Measurements from ENCODE around the gene RGPD5. TPM values are rescaled to one million over a fixed set of nuclear protein-coding genes. Genes with fewer than 3 reads are reported as not detected.
"Not testable (repeated sequence)": the region's sequence is repeated elsewhere in the genome, so short reads cannot be mapped to it uniquely, and the experiment has no call there.

RGPD5 gene
- total RNA-seq, result 10 to 100 TPM; 13.7 to 68.5 (median 18.8) TPM

GRCh38 chr2:109794074-109794737 is at the start of gene RGPD5:
TSS of gene RGPD5 (plus strand) at chr2:109794305. CDS start at chr2:109794466, 161 bp downstream.
- DNase-seq (ENCODE audit: low spot score in 2 of 2); H3K4me3 ChIP-seq (ENCODE audit: low read depth, poor library complexity, severe bottlenecking); intact Hi-C loops (cut with DNase I; ENCODE audit: low total_unique reads): not testable (repeated sequence)
- no CpG with 5 or more reads among the region's 77 CpGs for WGBS, 2 donors

DNA sequence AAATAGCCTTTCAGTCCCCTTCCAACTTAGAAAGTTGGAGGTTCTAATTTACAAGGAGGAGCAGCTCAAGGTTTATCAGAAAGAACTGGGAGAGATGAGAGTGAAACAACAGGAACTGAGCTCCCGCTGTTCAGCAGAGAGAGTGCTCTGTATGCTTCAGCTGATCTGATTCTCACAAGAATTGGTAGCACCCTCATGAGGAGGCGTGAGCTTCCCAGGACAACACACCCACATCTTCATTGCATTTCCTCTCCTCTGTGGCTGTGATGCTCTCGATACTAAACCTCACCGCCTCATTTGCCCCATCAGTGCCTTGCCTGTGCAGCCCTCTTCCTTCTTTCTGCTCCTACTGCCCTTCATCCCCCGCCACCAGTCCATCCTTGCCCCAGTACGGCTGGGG is 42.5 kb upstream of the RGPD5 start:
- H3K4me3 ChIP-seq (ENCODE audit: low read depth, poor library complexity, severe bottlenecking); DNase-seq (ENCODE audit: low spot score in 2 of 2); intact Hi-C loops (cut with DNase I; ENCODE audit: low total_unique reads): not testable (repeated sequence)
- no CpG with 5 or more reads among the region's 6 CpGs for WGBS, 2 donors

GRCh38 chr2:109757163-109757824 is 36.8 kb upstream of the RGPD5 start:
- WGBS, 2 donors, result no CpG with 5 or more reads among the region's 3 CpGs
- DNase-seq (ENCODE audit: low spot score in 2 of 2); H3K4me3 ChIP-seq (ENCODE audit: low read depth, poor library complexity, severe bottlenecking); intact Hi-C loops (cut with DNase I; ENCODE audit: low total_unique reads): not testable (repeated sequence)

GRCh38 chr2:109760265-109761042 is 33.7 kb upstream of the RGPD5 start:
- WGBS, 2 donors, result 0% methylated on average over 1 of the region's 106 CpGs; no CpG with 5 or more reads in 1 of the 2 donors
- H3K4me3 ChIP-seq (ENCODE audit: low read depth, poor library complexity, severe bottlenecking); DNase-seq (ENCODE audit: low spot score in 2 of 2); intact Hi-C loops (cut with DNase I; ENCODE audit: low total_unique reads): not testable (repeated sequence)

DNA sequence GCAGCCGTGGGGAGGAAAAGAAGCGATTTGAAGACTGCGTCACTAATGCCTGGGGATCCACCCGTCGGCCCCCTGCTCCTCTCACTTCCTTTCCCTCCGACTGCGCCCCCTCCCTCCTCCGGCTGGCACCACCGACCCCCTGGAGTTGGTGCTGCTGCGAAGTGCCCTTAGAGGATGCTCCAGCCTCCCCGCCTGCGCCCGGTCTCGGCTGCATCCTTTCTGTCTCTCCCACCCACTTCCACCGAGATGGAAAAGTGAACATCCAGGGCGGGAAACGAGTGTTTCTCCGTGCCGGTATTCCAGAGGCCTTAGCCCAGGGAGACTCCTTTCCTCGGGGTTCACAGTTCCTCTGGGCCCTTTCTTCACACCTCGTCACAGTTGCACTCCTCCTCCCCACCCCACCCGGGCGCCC is 33.1 kb upstream of the RGPD5 start:
- H3K4me3 ChIP-seq (ENCODE audit: low read depth, poor library complexity, severe bottlenecking); DNase-seq (ENCODE audit: low spot score in 2 of 2); intact Hi-C loops (cut with DNase I; ENCODE audit: low total_unique reads): not testable (repeated sequence)
- WGBS, 2 donors, result no CpG with 5 or more reads among the region's 23 CpGs

- DNase-seq (ENCODE audit: low spot score in 2 of 2); H3K4me3 ChIP-seq (ENCODE audit: low read depth, poor library complexity, severe bottlenecking): not testable (repeated sequence)
Measured at GRCh38 chr2:109761976-109762375, 32.1 kb upstream of the RGPD5 start.

GRCh38 chr2:109766074-109766473 is 28.0 kb upstream of the RGPD5 start:
- DNase-seq (ENCODE audit: low spot score in 2 of 2), result not testable (repeated sequence)

More at GRCh38 chr2:109761976-109762375, 32.1 kb upstream of the RGPD5 start:
- WGBS, 2 donors, result 67 to 90% methylated on average over 1 of the region's 5 CpGs
- intact Hi-C loops (cut with DNase I; ENCODE audit: low total_unique reads), result not testable (repeated sequence)

DNA sequence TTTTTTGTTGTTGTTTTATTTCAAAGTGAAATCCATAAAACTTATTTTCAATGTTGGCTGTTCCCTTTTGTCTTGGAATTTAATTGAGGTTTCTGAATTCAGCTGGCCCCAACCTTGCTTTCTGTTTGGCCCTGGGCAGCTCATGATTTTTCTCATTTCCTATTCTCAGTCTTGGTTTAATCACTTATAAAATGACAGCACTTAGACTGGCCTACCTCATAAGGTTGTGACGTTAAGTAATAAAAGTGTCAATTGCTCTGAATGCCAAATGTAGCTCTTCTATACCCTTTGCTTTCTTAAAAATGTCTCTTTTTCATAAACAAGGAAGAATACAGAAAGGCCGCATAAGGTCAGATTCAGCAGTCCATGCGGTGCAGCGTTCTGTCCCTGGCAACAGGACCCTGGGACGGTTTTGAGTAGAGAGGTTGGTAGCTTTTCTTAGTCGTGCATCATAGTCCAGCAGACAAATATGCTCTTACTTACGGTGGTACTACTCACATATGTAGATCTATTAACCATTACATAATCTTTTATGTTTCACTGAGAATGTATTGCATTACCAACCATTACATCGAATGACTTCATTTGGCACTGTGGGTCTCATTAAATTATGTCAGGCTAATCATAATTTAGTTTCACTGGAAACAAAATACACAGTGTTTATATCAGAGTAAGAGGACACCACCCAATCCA is 27.1 kb upstream of the RGPD5 start:
- intact Hi-C loops (cut with DNase I; ENCODE audit: low total_unique reads), result not testable (repeated sequence)

More at GRCh38 chr2:109766074-109766473, 28.0 kb upstream of the RGPD5 start:
- H3K4me3 ChIP-seq (ENCODE audit: low read depth, poor library complexity, severe bottlenecking); intact Hi-C loops (cut with DNase I; ENCODE audit: low total_unique reads): not testable (repeated sequence)
- WGBS, 2 donors, result 94% methylated on average over 2 of the region's 11 CpGs; no CpG with 5 or more reads in 1 of the 2 donors

GRCh38 chr2:109768934-109769333 is 25.2 kb upstream of the RGPD5 start:
- WGBS, 2 donors, result 100% methylated on average over 6 of the region's 10 CpGs; no CpG with 5 or more reads in 1 of the 2 donors
- intact Hi-C loops (cut with DNase I; ENCODE audit: low total_unique reads); H3K4me3 ChIP-seq (ENCODE audit: low read depth, poor library complexity, severe bottlenecking); DNase-seq (ENCODE audit: low spot score in 2 of 2): not testable (repeated sequence)

More for the DNA sequence above, 27.1 kb upstream of the RGPD5 start:
- not testable (repeated sequence) for DNase-seq (ENCODE audit: low spot score in 2 of 2); H3K4me3 ChIP-seq (ENCODE audit: low read depth, poor library complexity, severe bottlenecking)
- 78% methylated on average over 6 of the region's 8 CpGs; no CpG with 5 or more reads in 1 of the 2 donors for WGBS, 2 donors

DNA sequence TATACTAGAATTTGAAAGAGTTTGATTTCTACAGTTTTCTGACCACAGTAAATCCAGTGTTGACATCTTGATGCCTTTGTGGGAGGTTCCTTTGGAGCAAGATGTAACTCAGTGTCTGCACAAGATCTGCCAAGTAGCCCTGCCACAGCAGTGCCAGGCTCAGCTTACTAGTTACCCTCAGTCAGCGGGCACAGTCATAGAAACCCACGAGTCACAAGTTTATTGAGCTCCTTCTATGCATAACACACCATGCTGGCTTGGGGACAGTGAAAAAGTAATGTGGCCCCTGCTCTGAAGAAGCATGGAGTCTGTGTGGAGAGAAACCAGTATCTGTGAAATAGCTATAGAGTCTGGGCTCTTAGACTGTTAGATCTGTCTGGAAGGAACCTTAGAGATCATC is 15.0 kb upstream of the RGPD5 start:
- H3K4me3 ChIP-seq (ENCODE audit: low read depth, poor library complexity, severe bottlenecking); intact Hi-C loops (cut with DNase I; ENCODE audit: low total_unique reads); DNase-seq (ENCODE audit: low spot score in 2 of 2): not testable (repeated sequence)
- WGBS, 2 donors, result no CpG with 5 or more reads among the region's 2 CpGs

GRCh38 chr2:109781147-109781816 is 12.8 kb upstream of the RGPD5 start:
- no CpG with 5 or more reads among the region's 15 CpGs for WGBS, 2 donors
- intact Hi-C loops (cut with DNase I; ENCODE audit: low total_unique reads); H3K4me3 ChIP-seq (ENCODE audit: low read depth, poor library complexity, severe bottlenecking); DNase-seq (ENCODE audit: low spot score in 2 of 2): not testable (repeated sequence)

- no CpG with 5 or more reads among the region's 2 CpGs for WGBS, 2 donors
- H3K4me3 ChIP-seq (ENCODE audit: low read depth, poor library complexity, severe bottlenecking); intact Hi-C loops (cut with DNase I; ENCODE audit: low total_unique reads); DNase-seq (ENCODE audit: low spot score in 2 of 2): not testable (repeated sequence)
Measured at GRCh38 chr2:109782446-109782993, 11.6 kb upstream of the RGPD5 start.

GRCh38 chr2:109791530-109792279 is 2.4 kb upstream of the RGPD5 start:
- DNase-seq (ENCODE audit: low spot score in 2 of 2); intact Hi-C loops (cut with DNase I; ENCODE audit: low total_unique reads); H3K4me3 ChIP-seq (ENCODE audit: low read depth, poor library complexity, severe bottlenecking): not testable (repeated sequence)
- no CpG with 5 or more reads among the region's 12 CpGs for WGBS, 2 donors
